GM12891 (cell line): ENCODE data around the gene CNPY1.

Source experiments
- DNase-seq: peaks from one replicate; pipeline ENCODE4 v3.0.0; 2011; ENCODE audit warnings: low spot score; ENCODE audit not compliant: insufficient read length
- FAIRE-seq: peaks from 2 replicates; lab custom pipeline; 2011; peaks lifted over from hg19 to GRCh38; lab: Jason Lieb, UNC
- PAX5 ChIP-seq: IDR thresholded peaks from 2 replicates; pipeline ENCODE4 v1.6.1; 2011; ENCODE audit warnings: low read length, moderate library complexity, mild to moderate bottlenecking; ENCODE audit not compliant: insufficient read depth, severe bottlenecking
- POLR2A ChIP-seq: IDR thresholded peaks from 2 replicates; pipeline ENCODE4 v1.6.1; 2011; ENCODE audit warnings: low read depth, low read length, control low read depth
- POLR2AphosphoS5 ChIP-seq: IDR thresholded peaks from 2 replicates; pipeline ENCODE4 v1.6.1; 2011; ENCODE audit warnings: low read depth, low read length, control low read depth
- POU2F2 ChIP-seq: IDR thresholded peaks from 2 replicates; pipeline ENCODE4 v1.6.1; 2011; ENCODE audit warnings: low read depth, mild to moderate bottlenecking, control low read depth, low read length, moderate library complexity
- SPI1 ChIP-seq: IDR thresholded peaks from 2 replicates; pipeline ENCODE4 v1.6.1; 2011; ENCODE audit warnings: low read depth, low read length, control low read depth
- TAF1 ChIP-seq: IDR thresholded peaks from 2 replicates; pipeline ENCODE4 v1.6.1; 2011; ENCODE audit warnings: low read depth, low read length, control low read depth

The CNPY1 gene

GRCh38 chr7:155587486-155587885 is 41.1 kb upstream of the CNPY1 start:
- DNase-seq (no peak), FAIRE-seq (no peak)
- TF ChIP-seq POLR2A = no peak
- TF ChIP-seq TAF1 = no peak
- TF ChIP-seq POU2F2 = no peak
- TF ChIP-seq POLR2AphosphoS5 = no peak
- TF ChIP-seq PAX5 = no peak
- TF ChIP-seq SPI1 = no peak

DNA sequence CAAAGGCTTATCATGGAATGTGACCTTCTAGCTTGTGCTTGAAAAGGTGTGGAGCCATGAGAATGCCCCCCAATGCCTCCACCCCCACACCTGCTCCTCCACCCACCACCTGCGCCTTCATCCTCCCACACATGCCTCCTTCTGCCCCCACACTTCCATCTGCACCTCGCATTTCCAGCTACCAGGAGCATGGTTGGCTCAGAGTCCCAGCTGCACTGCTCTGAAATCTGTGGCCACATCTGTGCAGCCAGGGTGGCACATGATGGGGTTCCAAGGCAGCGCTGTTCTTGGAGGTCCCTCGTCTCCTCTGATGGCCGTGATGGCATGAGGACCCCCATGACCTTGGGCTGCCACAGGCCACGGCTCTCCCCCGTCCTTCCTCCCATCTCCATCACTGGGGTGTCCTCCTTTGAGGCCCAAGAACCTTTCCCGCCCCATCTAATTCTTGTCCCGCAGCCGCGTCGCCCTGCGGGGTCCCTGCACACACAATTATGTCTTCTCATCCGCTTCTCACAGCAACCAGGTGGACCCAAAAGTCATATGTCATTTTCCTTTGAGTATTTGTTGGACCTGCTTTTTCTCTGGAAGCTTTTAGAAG is 40.6 kb upstream of the CNPY1 start:
- no peak for DNase-seq
- TF ChIP-seq POLR2AphosphoS5 (no peak), POLR2A (no peak), PAX5 (no peak), SPI1 (no peak), TAF1 (no peak), POU2F2 (no peak)
- no peak for FAIRE-seq

- TF ChIP-seq POLR2A = no peak
- no peak for TF ChIP-seq PAX5
- no peak for TF ChIP-seq TAF1
- no peak for TF ChIP-seq POLR2AphosphoS5
- TF ChIP-seq POU2F2 = no peak
- no peak for TF ChIP-seq SPI1
- DNase-seq = no peak
- no peak for FAIRE-seq
Measured at GRCh38 chr7:155585951-155586350, 39.6 kb upstream of the CNPY1 start.

DNA sequence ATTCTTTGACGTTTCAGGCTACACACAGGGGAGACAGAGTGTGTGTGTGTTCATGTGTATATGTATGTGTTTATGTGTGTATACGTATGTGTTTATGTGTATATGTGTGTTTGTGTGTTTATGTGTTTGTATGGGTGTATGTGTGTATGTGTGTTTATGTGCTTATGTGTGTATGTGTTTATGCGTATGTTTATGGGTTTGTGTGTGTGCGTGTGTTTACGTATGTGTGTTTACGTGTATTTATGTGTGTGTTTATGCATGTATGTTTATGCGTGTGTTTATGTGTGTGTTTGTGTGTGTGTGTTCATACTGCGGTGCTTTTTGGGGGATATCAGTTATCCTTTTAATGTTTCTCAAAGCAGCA is 39.2 kb upstream of the CNPY1 start:
- DNase-seq (no peak), FAIRE-seq (peak; percentile 23)
- TF ChIP-seq POU2F2 (no peak), POLR2A (no peak), POLR2AphosphoS5 (no peak), TAF1 (no peak), SPI1 (no peak), PAX5 (no peak)

DNA sequence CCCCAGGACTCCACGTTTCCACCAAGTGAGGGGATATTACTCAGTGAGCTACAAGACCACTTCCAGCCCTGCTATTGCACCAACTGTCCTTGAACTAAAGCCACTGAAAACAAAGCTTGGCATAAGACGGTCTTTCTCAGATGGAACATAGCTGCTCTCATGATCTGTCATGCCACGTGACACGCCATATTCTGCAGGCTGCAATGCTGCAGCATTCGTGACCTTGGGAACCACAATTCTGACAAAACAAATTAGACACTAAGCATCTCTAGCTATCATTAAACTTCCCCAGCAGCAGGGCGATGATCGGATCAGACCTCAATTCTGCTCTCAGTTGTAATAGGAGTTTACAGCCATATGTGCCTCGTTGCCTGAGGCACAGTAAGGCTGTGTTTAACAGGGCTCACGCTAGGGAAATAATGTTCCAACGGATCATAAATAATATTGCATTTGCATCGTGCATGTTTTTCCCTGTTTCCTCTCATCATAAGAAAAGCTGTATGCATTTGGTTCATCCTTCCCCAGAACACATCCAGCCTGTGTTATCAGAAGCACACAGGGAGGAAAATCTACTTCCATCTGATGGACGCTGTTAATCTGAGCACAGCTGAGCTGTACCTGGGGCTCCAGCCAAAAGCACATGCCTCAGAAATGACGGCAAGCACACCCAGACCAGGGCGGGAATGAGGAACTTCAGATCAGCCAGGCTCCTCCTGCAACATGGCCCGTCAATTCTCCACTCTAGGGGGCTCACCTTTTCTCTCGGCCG is 38.6 kb upstream of the CNPY1 start:
- FAIRE-seq (no peak), DNase-seq (no peak)
- TF ChIP-seq TAF1 = no peak
- TF ChIP-seq PAX5 = no peak
- TF ChIP-seq POU2F2 = no peak
- TF ChIP-seq SPI1 = no peak
- TF ChIP-seq POLR2AphosphoS5 = no peak
- TF ChIP-seq POLR2A = no peak

- FAIRE-seq = no peak
- no peak for DNase-seq
- no peak for TF ChIP-seq SPI1
- TF ChIP-seq PAX5 = no peak
- TF ChIP-seq POLR2A = no peak
- no peak for TF ChIP-seq POLR2AphosphoS5
Measured at GRCh38 chr7:155584261-155584660, 37.9 kb upstream of the CNPY1 start.

DNA sequence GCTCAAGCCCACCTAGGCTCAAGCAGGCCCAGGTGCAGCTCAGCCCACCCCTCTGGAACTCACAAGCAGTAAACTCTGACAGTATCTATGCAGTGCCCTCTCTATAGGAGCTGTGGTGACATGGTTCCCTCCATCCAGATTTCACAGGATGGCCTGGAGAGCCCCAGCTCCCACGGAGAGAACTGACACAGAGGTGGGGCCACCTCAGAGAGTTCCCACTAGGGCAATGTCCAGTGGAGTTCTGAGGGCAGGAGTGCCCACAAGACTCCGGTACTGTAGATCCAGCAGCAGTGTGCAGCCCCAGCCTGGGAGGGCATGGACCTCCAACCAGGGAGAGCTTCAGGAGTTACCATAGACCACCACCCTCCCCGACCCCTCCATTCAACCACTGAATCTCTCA is 37.3 kb upstream of the CNPY1 start:
- TF ChIP-seq POLR2AphosphoS5 = no peak
- TF ChIP-seq PAX5 = no peak
- no peak for TF ChIP-seq POLR2A
- TF ChIP-seq TAF1 = no peak
- TF ChIP-seq SPI1 = no peak
- no peak for FAIRE-seq

DNA sequence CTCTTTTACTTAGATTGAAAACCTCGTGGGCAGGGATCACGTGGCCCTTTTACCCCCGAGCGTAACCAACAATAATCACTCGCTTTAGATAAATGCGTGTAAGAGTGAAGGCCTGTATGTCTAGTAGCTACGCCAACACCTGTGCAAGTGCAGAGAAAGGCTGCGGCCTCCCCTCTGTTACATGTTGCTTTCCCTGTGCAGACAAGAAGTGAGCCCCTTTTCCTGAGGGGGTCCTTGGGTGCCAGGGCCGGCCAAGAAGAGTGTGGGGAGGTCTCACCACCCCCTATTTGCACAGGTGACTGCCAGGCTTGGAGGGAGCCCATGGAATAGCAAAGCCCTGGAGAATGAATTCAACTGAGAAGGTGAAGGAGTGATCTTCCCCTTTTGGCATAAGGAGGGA is 35.6 kb upstream of the CNPY1 start:
- TF ChIP-seq PAX5 (no peak), POU2F2 (no peak), POLR2AphosphoS5 (no peak), TAF1 (no peak), SPI1 (no peak), POLR2A (no peak)
- DNase-seq (no peak), FAIRE-seq (no peak)

More for the DNA sequence above, 37.3 kb upstream of the CNPY1 start:
- no peak for DNase-seq

GRCh38 chr7:155581107-155581830 is 34.9 kb upstream of the CNPY1 start:
- FAIRE-seq (no peak), DNase-seq (no peak)
- no peak for TF ChIP-seq POLR2AphosphoS5
- TF ChIP-seq PAX5 = no peak
- TF ChIP-seq TAF1 = no peak
- no peak for TF ChIP-seq POLR2A
- TF ChIP-seq SPI1 = no peak
- no peak for TF ChIP-seq POU2F2

GRCh38 chr7:155580367-155580766 is 34.0 kb upstream of the CNPY1 start:
- FAIRE-seq (no peak), DNase-seq (no peak)
- no peak for TF ChIP-seq POU2F2
- no peak for TF ChIP-seq PAX5
- no peak for TF ChIP-seq TAF1
- no peak for TF ChIP-seq POLR2A
- no peak for TF ChIP-seq POLR2AphosphoS5
- TF ChIP-seq SPI1 = no peak
